SK-N-SH (cell line): ENCODE data around the gene TREM1. TPM values are rescaled to one million over a fixed set of nuclear protein-coding genes. Genes with fewer than 3 reads are reported as not detected.

Source experiments
- CTCF ChIA-PET: fragments of 300-600, 350-600 bp; formaldehyde crosslinking; extraction: SDS; loops from one replicate; lab custom pipeline; 2021; lab: Yijun Ruan, JAX
- POLR2A ChIA-PET: fragments of 350-600 bp; sonication (Branson Sonifier 250); formaldehyde crosslinking; extraction: SDS; loops from one replicate; lab custom pipeline; 2020; ENCODE audit warnings: antibody characterized with exemption, inconsistent platforms; lab: Yijun Ruan, JAX
- DNase-seq: peaks from one replicate; pipeline ENCODE4 v3.0.0; 2012
- H2AFZ ChIP-seq: fragments of 200-600 bp; sonication (generic); 2 replicates; pipeline ENCODE4 v1.8.1; 2016; ENCODE audit warnings: antibody characterized with exemption, mild to moderate bottlenecking, low read depth
- H3F3A ChIP-seq: fragments of 200-600 bp; sonication (generic); replicated peaks from 2 replicates; pipeline ENCODE3; 2016; ENCODE audit warnings: antibody characterized with exemption, mild to moderate bottlenecking; ENCODE audit not compliant: insufficient read depth
- H3K27ac ChIP-seq, 2 experiments: fragments of 200-500 bp in 1 of 2; fragments of 200-600 bp in 1 of 2; sonication (Bioruptor generic) in 1 of 2; sonication (generic), shearing (Covaris generic) in 1 of 2; 2 replicates each; pipeline versions ENCODE4 v1.5.1 to v1.6.1; 2014 to 2016; ENCODE audit warnings: low read depth in 2 of 2, inconsistent platforms in 1 of 2, low read length in 1 of 2, mild to moderate bottlenecking in 1 of 2, mixed read lengths in 1 of 2
- H3K27me3 ChIP-seq: fragments of 200-600 bp; sonication (generic), shearing (Covaris generic); 2 replicates; pipeline ENCODE4 v1.6.1; 2016; ENCODE audit warnings: mixed run types; ENCODE audit not compliant: insufficient read depth
- H3K36me3 ChIP-seq, 2 experiments: fragments of 200-500 bp in 1 of 2; fragments of 200-600 bp in 1 of 2; sonication (Bioruptor generic) in 1 of 2; sonication (generic) in 1 of 2; replicated peaks in 1 of 2; 2 replicates each; pipeline versions ENCODE3 to v1.5.1; 2014 to 2016; ENCODE audit warnings: low read length in 1 of 2, mild to moderate bottlenecking in 1 of 2; ENCODE audit not compliant: insufficient read depth in 2 of 2, control insufficient read depth in 1 of 2
- H3K4me1 ChIP-seq, 2 experiments: fragments of 200-500 bp in 1 of 2; fragments of 200-600 bp in 1 of 2; sonication (Bioruptor generic) in 1 of 2; sonication (generic), shearing (Covaris generic) in 1 of 2; 2 replicates each; pipeline versions ENCODE4 v1.5.1 to v1.6.1; 2014 to 2016; ENCODE audit warnings: low read depth in 1 of 2, low read length in 1 of 2, mixed run types in 1 of 2; ENCODE audit not compliant: insufficient read depth in 2 of 2, control insufficient read depth in 1 of 2
- H3K4me2 ChIP-seq: fragments of 200-600 bp; sonication (generic), shearing (Covaris generic); 2 replicates; pipeline ENCODE4 v1.6.1; 2017; ENCODE audit warnings: mixed run types
- H3K4me3 ChIP-seq, 2 experiments: fragments of 200-500 bp in 1 of 2; fragments of 200-600 bp in 1 of 2; sonication (Bioruptor generic) in 1 of 2; sonication (generic), shearing (Covaris generic) in 1 of 2; 2 replicates each; pipeline versions ENCODE4 v1.5.1 to v1.8.1; 2014 to 2016; ENCODE audit warnings: low read depth in 2 of 2, inconsistent platforms in 1 of 2, low read length in 1 of 2, mild to moderate bottlenecking in 1 of 2, mixed read lengths in 1 of 2, moderate library complexity in 1 of 2
- H3K79me2 ChIP-seq: fragments of 200-600 bp; sonication (generic); 2 replicates; pipeline ENCODE4 v1.8.1; 2017; ENCODE audit warnings: mild to moderate bottlenecking; ENCODE audit not compliant: insufficient read depth
- H3K9ac ChIP-seq: fragments of 200-600 bp; sonication (generic); 2 replicates; pipeline ENCODE4 v1.6.1; 2017; ENCODE audit warnings: mixed run types
- H3K9me2 ChIP-seq: fragments of 200-600 bp; sonication (generic); 2 replicates; pipeline ENCODE4 v1.6.1; 2017; ENCODE audit warnings: mixed run types
- H3K9me3 ChIP-seq: fragments of 200-600 bp; sonication (generic); 2 replicates; pipeline ENCODE4 v1.6.1; 2017; ENCODE audit warnings: mixed run types, mild to moderate bottlenecking, moderate library complexity
- H4K20me1 ChIP-seq: fragments of 200-600 bp; sonication (generic); 2 replicates; pipeline ENCODE4 v1.6.1; 2017; ENCODE audit warnings: mild to moderate bottlenecking, mixed run types; ENCODE audit not compliant: insufficient read depth
- ELF1 ChIP-seq: IDR thresholded peaks from 2 replicates; pipeline ENCODE4 v1.4.0; 2012
- EP300 ChIP-seq, 2 experiments: IDR thresholded peaks; 2 replicates each; pipeline versions ENCODE4 v1.4.0 to v1.6.1; 2012; ENCODE audit warnings: borderline replicate concordance in 1 of 2, low read depth in 1 of 2, low read length in 1 of 2
- EZH2phosphoT487 ChIP-seq: fragments of 200-600 bp; sonication (generic); IDR thresholded peaks from 2 replicates; pipeline ENCODE4 v1.6.1; 2017; ENCODE audit warnings: low read depth, mixed run types, mild to moderate bottlenecking, antibody characterized with exemption, moderate library complexity, borderline replicate concordance
- JUND ChIP-seq: IDR thresholded peaks from 2 replicates; pipeline ENCODE4 v1.4.0; 2012
- MXI1 ChIP-seq: IDR thresholded peaks from 2 replicates; pipeline ENCODE4 v1.6.1; 2012; ENCODE audit warnings: mild to moderate bottlenecking, low read depth, low read length, improper control_type of control experiment
- NFIC ChIP-seq: IDR thresholded peaks from 2 replicates; pipeline ENCODE4 v1.4.0; 2012; ENCODE audit warnings: borderline replicate concordance
- NRF1 ChIP-seq: IDR thresholded peaks from 2 replicates; pipeline ENCODE4 v1.6.1; 2012; ENCODE audit warnings: low read depth, mild to moderate bottlenecking, low read length
- RAD21 ChIP-seq: IDR thresholded peaks from 2 replicates; pipeline ENCODE4 v1.6.1; 2012; ENCODE audit warnings: mild to moderate bottlenecking, low read length
- RXRA ChIP-seq: IDR thresholded peaks from 2 replicates; pipeline ENCODE4 v1.4.0; 2012; ENCODE audit warnings: low read depth, mild to moderate bottlenecking, borderline replicate concordance
- SIN3A ChIP-seq: IDR thresholded peaks from 2 replicates; pipeline ENCODE4 v1.6.1; 2012; ENCODE audit warnings: low read depth, mild to moderate bottlenecking, low read length, moderate library complexity, borderline replicate concordance
- TEAD4 ChIP-seq: IDR thresholded peaks from 2 replicates; pipeline ENCODE4 v1.4.0; 2012; ENCODE audit warnings: mild to moderate bottlenecking, borderline replicate concordance; ENCODE audit not compliant: insufficient read depth
- YY1 ChIP-seq: IDR thresholded peaks from 2 replicates; pipeline ENCODE4 v1.4.0; 2012; ENCODE audit warnings: low read depth, mild to moderate bottlenecking
- WGBS: methylation state at CpG from one replicate; pipeline ENCODE4 v1.1.6; 2017; ENCODE audit warnings: low lambda C conversion rate; 5-methylcytosine and 5-hydroxymethylcytosine counted together
- polyA plus RNA-seq, 3 experiments: library from polyadenylated mRNA; depleted of rRNA; stranded (reverse); fragments of >200 nt; gene quantifications; 2 replicates each; pipeline ENCODE4 v1.2.3, GENCODE V29; 2012
- TF ChIP-seq, protein P1 (sequence below): fragments of 150-350 bp; IDR thresholded peaks from 2 replicates; pipeline ENCODE4 v1.6.1; 2016; ENCODE audit warnings: mild to moderate bottlenecking, low read depth, low read length
- TF ChIP-seq, protein P2 (sequence below): IDR thresholded peaks from 2 replicates; pipeline ENCODE4 v1.4.0; 2012; ENCODE audit warnings: low read depth
- TF ChIP-seq, protein P3 (sequence below): fragments of 150-350 bp; IDR thresholded peaks from 2 replicates; pipeline ENCODE4 v1.6.1; 2017; ENCODE audit warnings: antibody characterized with exemption, low read length, low read depth, borderline replicate concordance
- TF ChIP-seq, protein P4 (sequence below): IDR thresholded peaks from 2 replicates; pipeline ENCODE4 v1.4.0; 2012; ENCODE audit warnings: low read depth, borderline replicate concordance

Gene TREM1
- polyA plus RNA-seq, 1 of the 3 experiments (the other 2 are of a cell fraction), result not detected

DNA sequence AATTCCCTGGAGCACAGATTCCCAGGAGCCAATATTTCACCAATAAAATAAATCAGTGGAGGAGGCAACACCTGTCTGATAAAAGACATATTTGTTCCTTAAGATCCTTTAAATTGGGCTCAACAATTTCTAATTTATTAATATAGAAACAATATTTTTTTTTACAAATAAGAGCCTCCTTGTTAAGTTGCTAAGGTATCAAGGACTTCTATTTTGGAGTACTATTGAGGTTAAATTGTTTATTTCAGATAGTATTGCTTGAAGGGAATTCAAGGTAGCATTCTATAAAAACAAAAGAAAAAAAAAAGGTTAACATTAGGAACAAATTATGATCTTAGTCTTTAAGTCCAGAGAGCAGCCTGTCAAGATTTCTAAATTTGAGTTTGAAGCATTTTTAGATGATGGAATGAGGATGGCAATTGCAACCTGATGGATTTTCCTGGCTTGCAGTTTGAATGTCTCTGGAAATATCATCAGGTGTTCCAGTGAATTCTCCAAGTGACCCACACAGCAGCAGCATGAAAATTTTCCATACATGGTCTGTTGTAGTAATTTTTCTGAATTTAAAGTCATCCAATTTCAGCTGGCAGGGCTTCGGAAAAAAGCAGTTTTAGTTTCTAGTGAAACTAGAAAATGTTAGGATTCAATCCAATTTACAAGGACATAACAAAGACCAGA is 29.6 kb upstream of the TREM1 start:
- no peaks in the 10 kb centered on the region for H3K9me2 ChIP-seq
- H3F3A ChIP-seq, result peaks cover 6% of the 10 kb centered on the region
- WGBS, result 23% methylated on average over 1 of the region's 1 CpG
- H3K79me2 ChIP-seq, result no peaks in the 10 kb centered on the region
- TF ChIP-seq JUND, result no peak
- no peak for TF ChIP-seq YY1
- TF ChIP-seq, protein P1, sequence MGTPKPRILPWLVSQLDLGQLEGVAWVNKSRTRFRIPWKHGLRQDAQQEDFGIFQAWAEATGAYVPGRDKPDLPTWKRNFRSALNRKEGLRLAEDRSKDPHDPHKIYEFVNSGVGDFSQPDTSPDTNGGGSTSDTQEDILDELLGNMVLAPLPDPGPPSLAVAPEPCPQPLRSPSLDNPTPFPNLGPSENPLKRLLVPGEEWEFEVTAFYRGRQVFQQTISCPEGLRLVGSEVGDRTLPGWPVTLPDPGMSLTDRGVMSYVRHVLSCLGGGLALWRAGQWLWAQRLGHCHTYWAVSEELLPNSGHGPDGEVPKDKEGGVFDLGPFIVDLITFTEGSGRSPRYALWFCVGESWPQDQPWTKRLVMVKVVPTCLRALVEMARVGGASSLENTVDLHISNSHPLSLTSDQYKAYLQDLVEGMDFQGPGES, result no peak
- no peak for TF ChIP-seq EP300 (IDR thresholded peaks at IDR 0.05; ENCODE audit: borderline replicate concordance in 1 of 2, low read depth in 1 of 2, low read length in 1 of 2)
- no peak for TF ChIP-seq NRF1
- TF ChIP-seq EZH2phosphoT487, result no peak
- TF ChIP-seq RXRA, result no peak
- H3K9me3 ChIP-seq, result no peaks in the 10 kb centered on the region
- H3K27me3 ChIP-seq, result peaks cover 44% of the 10 kb centered on the region
- no peak overlapping the region for H3K27ac ChIP-seq
- no peak overlapping the region for H3K4me2 ChIP-seq
- peaks cover 0 to 2% of the 10 kb centered on the region in 2 experiments; a peak in 1 of 4 replicates for H3K4me1 ChIP-seq
- H3K36me3 ChIP-seq, result no peaks in the 10 kb centered on the region
- ChIA-PET POLR2A (no interaction called here), CTCF (interaction anchor here (1.2 to 1.5 kb wide), 3 partner anchors 10 to 22 kb away, joined by 3 to 6 read pairs (median 4); no protein-coding TSS in a partner anchor)
- H3K4me3 ChIP-seq, result no peak overlapping the region
- H4K20me1 ChIP-seq, result no peaks in the 10 kb centered on the region
- no peak for DNase-seq
- H3K9ac ChIP-seq, result no peak overlapping the region
- no peak overlapping the region for H2AFZ ChIP-seq

DNA sequence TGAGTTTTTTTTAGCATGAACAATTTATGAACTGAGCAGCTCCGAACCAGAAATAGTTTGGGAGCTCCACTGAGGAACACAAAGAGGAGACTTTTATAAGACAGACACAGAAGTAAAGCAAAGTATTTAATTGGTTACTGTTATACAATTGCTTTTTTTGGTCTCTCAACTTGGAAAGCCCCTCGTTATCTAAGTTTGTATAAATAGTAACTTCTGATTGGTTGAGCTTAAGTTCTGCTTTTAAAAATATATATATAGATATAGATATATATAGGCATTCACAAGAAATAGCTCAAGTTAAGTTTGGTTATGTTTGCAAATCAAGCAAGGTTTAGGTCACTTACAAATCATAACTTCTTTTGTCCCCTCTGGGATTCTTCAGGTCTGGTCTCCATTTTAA is 28.7 kb upstream of the TREM1 start:
- Histone ChIP-seq H3K4me3 (no peak overlapping the region), H3K9me2 (no peaks in the 10 kb centered on the region), H3K9me3 (no peaks in the 10 kb centered on the region), H3K4me2 (no peak overlapping the region)
- no peak for DNase-seq
- TF ChIP-seq JUND, result no peak
- TF ChIP-seq SIN3A, result no peak
- no peak for TF ChIP-seq TEAD4
- no peak for TF ChIP-seq RAD21
- no peak for TF ChIP-seq NRF1
- TF ChIP-seq ELF1, result no peak
- TF ChIP-seq, protein P2, sequence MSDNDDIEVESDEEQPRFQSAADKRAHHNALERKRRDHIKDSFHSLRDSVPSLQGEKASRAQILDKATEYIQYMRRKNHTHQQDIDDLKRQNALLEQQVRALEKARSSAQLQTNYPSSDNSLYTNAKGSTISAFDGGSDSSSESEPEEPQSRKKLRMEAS, result no peak
- TF ChIP-seq YY1, result no peak
- no peak for TF ChIP-seq EP300 (IDR thresholded peaks at IDR 0.05; ENCODE audit: borderline replicate concordance in 1 of 2, low read depth in 1 of 2, low read length in 1 of 2)
- TF ChIP-seq RXRA, result no peak
- TF ChIP-seq EZH2phosphoT487, result no peak
- no peak for TF ChIP-seq NFIC
- TF ChIP-seq, protein P3, sequence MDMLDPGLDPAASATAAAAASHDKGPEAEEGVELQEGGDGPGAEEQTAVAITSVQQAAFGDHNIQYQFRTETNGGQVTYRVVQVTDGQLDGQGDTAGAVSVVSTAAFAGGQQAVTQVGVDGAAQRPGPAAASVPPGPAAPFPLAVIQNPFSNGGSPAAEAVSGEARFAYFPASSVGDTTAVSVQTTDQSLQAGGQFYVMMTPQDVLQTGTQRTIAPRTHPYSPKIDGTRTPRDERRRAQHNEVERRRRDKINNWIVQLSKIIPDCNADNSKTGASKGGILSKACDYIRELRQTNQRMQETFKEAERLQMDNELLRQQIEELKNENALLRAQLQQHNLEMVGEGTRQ, result no peak
- no peak for TF ChIP-seq MXI1
- TF ChIP-seq, protein P1, result no peak
- TF ChIP-seq, protein P4, sequence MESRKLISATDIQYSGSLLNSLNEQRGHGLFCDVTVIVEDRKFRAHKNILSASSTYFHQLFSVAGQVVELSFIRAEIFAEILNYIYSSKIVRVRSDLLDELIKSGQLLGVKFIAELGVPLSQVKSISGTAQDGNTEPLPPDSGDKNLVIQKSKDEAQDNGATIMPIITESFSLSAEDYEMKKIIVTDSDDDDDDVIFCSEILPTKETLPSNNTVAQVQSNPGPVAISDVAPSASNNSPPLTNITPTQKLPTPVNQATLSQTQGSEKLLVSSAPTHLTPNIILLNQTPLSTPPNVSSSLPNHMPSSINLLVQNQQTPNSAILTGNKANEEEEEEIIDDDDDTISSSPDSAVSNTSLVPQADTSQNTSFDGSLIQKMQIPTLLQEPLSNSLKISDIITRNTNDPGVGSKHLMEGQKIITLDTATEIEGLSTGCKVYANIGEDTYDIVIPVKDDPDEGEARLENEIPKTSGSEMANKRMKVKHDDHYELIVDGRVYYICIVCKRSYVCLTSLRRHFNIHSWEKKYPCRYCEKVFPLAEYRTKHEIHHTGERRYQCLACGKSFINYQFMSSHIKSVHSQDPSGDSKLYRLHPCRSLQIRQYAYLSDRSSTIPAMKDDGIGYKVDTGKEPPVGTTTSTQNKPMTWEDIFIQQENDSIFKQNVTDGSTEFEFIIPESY, result no peak
- TF ChIP-seq, all 33 proteins: peak for 0
- peaks cover 6% of the 10 kb centered on the region for H3F3A ChIP-seq
- H4K20me1 ChIP-seq, result no peaks in the 10 kb centered on the region
- H3K79me2 ChIP-seq, result no peaks in the 10 kb centered on the region
- ChIA-PET CTCF (interaction anchor here (1.2 to 1.5 kb wide), 3 partner anchors 9 to 23 kb away, joined by 3 to 6 read pairs (median 4); no protein-coding TSS in a partner anchor), POLR2A (no interaction called here)
- H2AFZ ChIP-seq, result no peak overlapping the region
- no peak overlapping the region for H3K9ac ChIP-seq
- peaks cover 46% of the 10 kb centered on the region for H3K27me3 ChIP-seq
- 7% methylated on average over 2 of the region's 2 CpGs for WGBS
- no peak overlapping the region for H3K27ac ChIP-seq
- peaks cover 0 to 2% of the 10 kb centered on the region in 2 experiments; a peak in 1 of 4 replicates for H3K4me1 ChIP-seq
- no peaks in the 10 kb centered on the region for H3K36me3 ChIP-seq
